ENCODE results near the gene PRR30. TPM values are rescaled to one million over a fixed set of nuclear protein-coding genes. Genes with fewer than 3 reads are reported as not detected.

PRR30 gene
- total and polyA plus RNA-seq, 2 of the 4 experiments (the other 2 are of a cell fraction), result not detected

DNA sequence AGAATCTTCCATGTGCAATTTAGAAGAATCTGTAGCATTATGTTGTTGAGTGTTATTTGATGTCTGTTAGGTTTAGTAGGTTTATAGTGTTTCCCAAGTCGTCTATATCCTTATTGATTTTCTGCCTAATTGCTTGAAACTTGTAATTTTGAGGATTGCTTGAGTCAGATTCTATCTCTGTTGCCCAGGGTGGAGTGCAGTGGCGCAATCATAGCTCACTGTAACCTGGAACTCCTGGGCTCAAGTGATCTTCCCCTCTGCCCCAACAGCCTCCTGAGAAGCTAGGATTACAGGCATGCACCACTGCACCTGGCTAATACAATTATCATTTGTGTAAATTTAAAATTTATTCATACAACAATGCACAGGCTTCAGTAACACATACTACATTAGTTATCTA lies 6.5 kb upstream of the PRR30 start:
- Histone ChIP-seq H4K5ac (ENCODE audit: low read depth, low read length) (no peak overlapping the region), H3K18ac (ENCODE audit: low read depth, low read length) (no peak overlapping the region), H3K36me3 (ENCODE audit: control insufficient read depth, insufficient read depth, low read length) (no peaks in the 10 kb centered on the region), H4K91ac (ENCODE audit: insufficient read depth, low read depth, low read length) (no peak overlapping the region), H2AK5ac (ENCODE audit: low read depth, low read length) (no peak overlapping the region), H3K27ac (ENCODE audit: insufficient read depth, low read length) (no peak overlapping the region), H3K4me2 (ENCODE audit: low read depth, low read length) (no peak overlapping the region), H3K4me1 (ENCODE audit: control insufficient read depth, insufficient read depth, low read length) (no peaks in the 10 kb centered on the region), H2BK120ac (ENCODE audit: low read depth, low read length) (no peak overlapping the region), H3K4ac (ENCODE audit: low read depth, low read length) (no peak overlapping the region), H2AFZ (replicated peaks; ENCODE audit: low read length, poor library complexity) (no peak overlapping the region), H3K14ac (replicated peaks; ENCODE audit: low read depth, low read length) (no peak overlapping the region), H2AK9ac (replicated peaks; ENCODE audit: low read depth, low read length, poor library complexity) (no peak overlapping the region), H2BK20ac (ENCODE audit: low read depth, low read length) (no peak overlapping the region), H3K9me3 (ENCODE audit: control insufficient read depth, insufficient read depth, low read length) (peaks cover 7% of the 10 kb centered on the region), H3K9ac (ENCODE audit: low read depth, low read length) (no peak overlapping the region), H3K9me1 (ENCODE audit: insufficient read depth, low read length) (no peaks in the 10 kb centered on the region), H2BK15ac (ENCODE audit: low read depth, low read length) (no peak overlapping the region), H3K4me3 (ENCODE audit: insufficient read depth, low read depth, low read length) (no peak overlapping the region), H2BK5ac (ENCODE audit: low read depth, low read length, poor library complexity, severe bottlenecking) (no peak overlapping the region), H3K79me1 (ENCODE audit: low read depth in 1 of 2, low read length in 2 of 2) (no peaks in the 10 kb centered on the region), H3K27me3 (ENCODE audit: control insufficient read depth, insufficient read depth, low read length) (peaks cover 33% of the 10 kb centered on the region), H3K23ac (ENCODE audit: low read depth, low read length) (no peak overlapping the region), H3K56ac (ENCODE audit: extremely low read depth, insufficient read depth, low read length) (no peak overlapping the region), H4K8ac (ENCODE audit: low read depth in 2 of 2, low read length in 2 of 2) (no peak overlapping the region), H4K20me1 (ENCODE audit: insufficient read depth, low read length) (no peaks in the 10 kb centered on the region)
- intact Hi-C loops (cut with micrococcal nuclease) (no loop called here), dilution Hi-C loops (cut with HindIII; ENCODE audit: low sequenced_read_pairs, unreplicated experiment) (no loop called here), in situ Hi-C loops (cut with MboI; ENCODE audit: low sequenced_read_pairs) (no loop called here)
- CTCF ChIA-PET, result no interaction called here
- ATAC-seq (ENCODE audit: low read depth), result no peak
- POLR2A ChIA-PET (ENCODE audit: unreplicated experiment), result no interaction called here
- WGBS, 2 experiments (ENCODE audit: extremely low coverage in 2 of 2, insufficient read length in 1 of 2), result no CpG with 5 or more reads among the region's 2 CpGs
- TF ChIP-seq RAD21 (IDR thresholded peaks at IDR 0.05; ENCODE audit: low read length) (no peak), RCOR1 (IDR thresholded peaks at IDR 0.05; ENCODE audit: insufficient replicate concordance, low read length) (no peak), ELK1 (IDR thresholded peaks at IDR 0.05; ENCODE audit: borderline replicate concordance, low read depth, low read length) (no peak)
- BruUV-seq (replicated peaks), result no TSS peak
- DNase-seq, result no peak

Measured in IMR-90 (cell line).